Parathyroid adenoma (tissue), 2 donors: ENCODE data around the gene PACSIN1.

Experiments
- H2AFZ ChIP-seq: fragments of 300-600 bp; sonication (generic); one replicate; pipeline ENCODE4 v1.7.0; 2017; ENCODE audit warnings: antibody characterized with exemption, mild to moderate bottlenecking
- H3K27ac ChIP-seq: fragments of 300-600 bp; sonication (generic); one replicate; pipeline ENCODE4 v1.7.0; 2017
- H3K27me3 ChIP-seq: fragments of 300-600 bp; sonication (generic); one replicate; pipeline ENCODE4 v1.7.0; 2017; ENCODE audit warnings: low read length; ENCODE audit not compliant: control insufficient read depth, insufficient read depth
- H3K36me3 ChIP-seq: fragments of 300-600 bp; sonication (generic); one replicate; pipeline ENCODE4 v1.7.0; 2017; ENCODE audit warnings: low read length; ENCODE audit not compliant: control insufficient read depth, insufficient read depth
- H3K4me1 ChIP-seq: fragments of 300-600 bp; sonication (generic); one replicate; pipeline ENCODE4 v1.7.0; 2017; ENCODE audit warnings: control low read depth
- H3K4me2 ChIP-seq: fragments of 300-600 bp; sonication (generic); one replicate; pipeline ENCODE4 v1.7.0; 2017; ENCODE audit warnings: low read length
- H3K4me3 ChIP-seq: fragments of 300-600 bp; sonication (generic); one replicate; pipeline ENCODE4 v1.7.0; 2017; ENCODE audit warnings: low read depth, low read length
- H3K79me2 ChIP-seq: fragments of 300-600 bp; sonication (generic); one replicate; pipeline ENCODE4 v1.7.0; 2017; ENCODE audit warnings: control low read depth
- H3K9ac ChIP-seq: fragments of 300-600 bp; sonication (generic); one replicate; pipeline ENCODE4 v1.7.0; 2017; ENCODE audit warnings: mild to moderate bottlenecking
- H3K9me3 ChIP-seq: fragments of 300-600 bp; sonication (generic); one replicate; pipeline ENCODE4 v1.7.0; 2017; ENCODE audit warnings: low read length; ENCODE audit not compliant: control insufficient read depth
- TF ChIP-seq, protein P1 (sequence below): fragments of 300-600 bp; sonication (generic); IDR thresholded peaks from one replicate; pipeline ENCODE4 v1.7.0; 2017; ENCODE audit warnings: antibody characterized with exemption, mild to moderate bottlenecking
- donor health status: primary hyperparathyroidism.

The PACSIN1 gene

DNA sequence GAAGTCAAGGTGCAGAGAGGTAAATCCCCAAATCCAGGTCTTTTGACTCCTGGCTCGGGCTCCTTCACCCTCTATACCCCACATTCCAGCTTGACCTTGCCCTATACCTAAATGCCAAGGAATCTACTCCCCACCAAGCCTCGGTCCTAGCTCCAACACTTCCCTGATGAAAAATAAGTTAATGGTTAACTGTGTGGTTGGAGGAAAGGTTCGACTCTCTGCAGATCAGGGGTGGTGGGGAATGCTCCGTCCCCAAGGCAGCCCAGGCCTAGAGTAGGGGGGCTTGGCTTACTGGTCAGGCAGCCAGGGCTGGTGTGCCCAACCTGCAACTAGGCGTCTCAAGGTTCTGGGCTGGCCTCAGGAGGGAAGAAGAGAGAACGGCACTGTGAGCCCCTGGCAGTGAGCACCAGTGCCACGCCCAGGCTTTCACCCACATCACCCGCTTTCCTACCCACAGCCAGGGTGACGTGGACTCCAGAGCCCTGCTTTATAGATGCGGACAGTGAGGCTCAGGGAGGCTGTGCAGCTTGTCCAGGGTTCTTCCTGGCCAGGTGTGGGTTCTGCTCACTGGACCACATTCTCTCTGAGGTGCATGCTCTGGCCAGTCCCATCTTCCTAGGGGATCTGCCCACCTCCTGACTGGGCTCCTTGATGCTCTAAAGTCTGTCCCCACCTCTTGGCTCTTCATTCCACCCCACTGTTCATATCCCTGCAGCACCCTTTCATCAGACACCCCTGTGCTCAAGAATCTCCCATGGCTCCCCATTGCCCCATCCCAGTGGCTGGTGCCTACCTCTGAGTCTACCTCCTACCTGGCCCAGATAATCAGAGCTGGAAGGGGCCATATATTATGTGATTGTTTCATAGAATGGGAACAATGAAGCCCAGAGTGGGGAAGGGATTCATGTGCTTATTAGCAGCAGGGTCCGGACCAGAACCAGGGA lies 82.1 kb downstream of the PACSIN1 start:
- no peak overlapping the region for H3K9ac ChIP-seq

DNA sequence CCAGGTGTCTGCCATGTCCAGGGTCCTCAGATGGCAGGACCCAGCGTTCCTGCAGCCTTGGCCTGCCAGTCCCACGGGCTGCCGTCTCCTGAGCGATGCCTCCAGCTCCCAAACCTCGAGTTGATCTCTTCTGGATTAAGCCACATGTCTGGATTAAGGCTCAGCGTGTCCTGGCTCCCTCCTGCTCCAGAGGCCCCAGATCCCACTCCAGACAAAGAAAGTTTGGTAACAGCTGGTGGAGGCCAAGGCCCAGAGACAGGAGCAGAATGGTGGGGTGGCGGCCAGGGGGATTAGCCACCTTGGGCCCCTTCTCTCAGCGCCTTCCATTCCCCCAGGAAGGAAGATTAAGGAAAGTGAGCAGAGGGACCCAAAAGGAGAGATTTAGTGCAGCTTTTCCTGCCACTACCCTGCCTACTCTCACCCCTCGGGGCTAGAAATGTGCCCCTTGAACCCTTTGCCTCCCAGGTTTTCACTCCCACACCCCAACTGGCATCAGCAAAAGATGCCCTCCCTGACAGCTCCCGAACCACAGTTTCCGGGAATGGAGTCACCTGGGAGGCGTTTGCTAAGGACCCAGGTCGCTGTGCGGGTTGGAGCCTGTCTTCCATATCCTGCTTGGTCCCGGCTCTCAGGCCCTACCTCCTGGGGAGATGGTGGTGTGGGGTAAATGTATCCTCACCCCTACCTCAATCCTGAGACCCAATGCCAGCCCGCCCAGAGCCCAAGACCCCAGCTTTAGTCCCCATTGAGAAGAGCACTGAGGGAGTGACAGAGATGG lies 83.3 kb downstream of the PACSIN1 start:
- H3K27ac ChIP-seq = no peak overlapping the region
- H3K4me3 ChIP-seq = no peak overlapping the region
- H3K4me2 ChIP-seq = no peak overlapping the region
- no peak overlapping the region for H2AFZ ChIP-seq
- no peaks in the 10 kb centered on the region for H3K36me3 ChIP-seq
- H3K4me1 ChIP-seq = peaks cover 2% of the 10 kb centered on the region
- no peak overlapping the region for H3K9ac ChIP-seq
- H3K27me3 ChIP-seq = no peaks in the 10 kb centered on the region
- H3K9me3 ChIP-seq = no peaks in the 10 kb centered on the region
- TF ChIP-seq, protein P1, sequence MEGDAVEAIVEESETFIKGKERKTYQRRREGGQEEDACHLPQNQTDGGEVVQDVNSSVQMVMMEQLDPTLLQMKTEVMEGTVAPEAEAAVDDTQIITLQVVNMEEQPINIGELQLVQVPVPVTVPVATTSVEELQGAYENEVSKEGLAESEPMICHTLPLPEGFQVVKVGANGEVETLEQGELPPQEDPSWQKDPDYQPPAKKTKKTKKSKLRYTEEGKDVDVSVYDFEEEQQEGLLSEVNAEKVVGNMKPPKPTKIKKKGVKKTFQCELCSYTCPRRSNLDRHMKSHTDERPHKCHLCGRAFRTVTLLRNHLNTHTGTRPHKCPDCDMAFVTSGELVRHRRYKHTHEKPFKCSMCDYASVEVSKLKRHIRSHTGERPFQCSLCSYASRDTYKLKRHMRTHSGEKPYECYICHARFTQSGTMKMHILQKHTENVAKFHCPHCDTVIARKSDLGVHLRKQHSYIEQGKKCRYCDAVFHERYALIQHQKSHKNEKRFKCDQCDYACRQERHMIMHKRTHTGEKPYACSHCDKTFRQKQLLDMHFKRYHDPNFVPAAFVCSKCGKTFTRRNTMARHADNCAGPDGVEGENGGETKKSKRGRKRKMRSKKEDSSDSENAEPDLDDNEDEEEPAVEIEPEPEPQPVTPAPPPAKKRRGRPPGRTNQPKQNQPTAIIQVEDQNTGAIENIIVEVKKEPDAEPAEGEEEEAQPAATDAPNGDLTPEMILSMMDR = no peak
- no peaks in the 10 kb centered on the region for H3K79me2 ChIP-seq

More for the DNA sequence above, 82.1 kb downstream of the PACSIN1 start:
- Histone ChIP-seq H2AFZ (no peak overlapping the region), H3K9me3 (no peaks in the 10 kb centered on the region), H3K4me2 (no peak overlapping the region), H3K4me3 (no peak overlapping the region), H3K27me3 (no peaks in the 10 kb centered on the region), H3K4me1 (peaks cover 2% of the 10 kb centered on the region), H3K36me3 (no peaks in the 10 kb centered on the region), H3K27ac (no peak overlapping the region), H3K79me2 (no peaks in the 10 kb centered on the region)
- TF ChIP-seq, protein P1 = no peak

DNA sequence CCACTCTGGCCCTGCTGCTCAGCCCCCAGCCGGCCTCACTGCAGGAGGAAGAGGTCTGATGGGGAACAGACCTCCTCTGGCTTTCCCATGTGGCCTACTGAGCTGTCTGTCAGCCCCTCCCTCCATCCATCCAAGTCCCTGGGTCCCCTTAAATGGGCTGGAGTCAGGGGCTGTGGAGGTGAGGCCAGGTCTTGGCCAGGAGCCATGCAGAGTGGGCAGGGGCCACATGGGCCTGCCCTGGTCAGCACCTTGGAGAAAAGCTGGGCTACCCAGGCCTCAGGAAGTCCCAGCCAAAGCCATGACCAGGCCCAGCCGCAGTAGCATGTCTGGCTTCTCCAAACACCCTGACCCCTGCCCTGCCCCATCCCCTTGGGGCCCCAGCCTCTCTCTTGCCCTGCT lies 83.9 kb downstream of the PACSIN1 start:
- no peaks in the 10 kb centered on the region for H3K36me3 ChIP-seq
- H3K4me3 ChIP-seq = no peak overlapping the region
- no peaks in the 10 kb centered on the region for H3K9me3 ChIP-seq
- no peak overlapping the region for H3K9ac ChIP-seq
- H3K27me3 ChIP-seq = no peaks in the 10 kb centered on the region
- peaks cover 2% of the 10 kb centered on the region for H3K4me1 ChIP-seq
- H3K79me2 ChIP-seq = no peaks in the 10 kb centered on the region
- TF ChIP-seq, protein P1 = no peak
- H2AFZ ChIP-seq = no peak overlapping the region
- H3K4me2 ChIP-seq = no peak overlapping the region
- no peak overlapping the region for H3K27ac ChIP-seq

DNA sequence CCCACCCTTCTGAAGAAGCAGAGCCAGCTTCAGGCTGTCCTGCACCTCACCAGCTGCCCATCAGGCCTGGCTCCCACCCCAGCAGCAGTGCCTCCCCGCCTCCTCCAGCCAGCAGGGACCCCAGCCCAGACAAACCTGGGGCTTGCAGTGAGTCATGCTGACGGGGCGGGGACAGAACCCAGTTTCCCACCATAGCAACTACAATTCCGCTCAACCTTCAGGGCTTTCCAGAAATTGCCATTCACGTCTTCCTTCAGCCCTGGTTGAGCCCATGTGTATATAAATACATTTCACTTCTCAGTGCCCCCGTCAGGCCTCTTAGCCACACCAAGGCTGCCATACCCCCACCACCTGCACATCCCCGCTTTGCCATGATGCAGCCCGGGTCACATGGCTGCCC lies 85.8 kb downstream of the PACSIN1 start:
- H3K4me3 ChIP-seq = no peak overlapping the region
- no peak overlapping the region for H2AFZ ChIP-seq
- TF ChIP-seq, protein P1 = no peak
- H3K27me3 ChIP-seq = no peaks in the 10 kb centered on the region
- no peaks in the 10 kb centered on the region for H3K9me3 ChIP-seq
- H3K9ac ChIP-seq = no peak overlapping the region
- peaks cover 2% of the 10 kb centered on the region for H3K4me1 ChIP-seq
- no peaks in the 10 kb centered on the region for H3K36me3 ChIP-seq
- no peak overlapping the region for H3K27ac ChIP-seq
- no peaks in the 10 kb centered on the region for H3K79me2 ChIP-seq
- no peak overlapping the region for H3K4me2 ChIP-seq
